H1 (cell line): ENCODE measurements around the gene TRIM71. TPM values are rescaled to one million over a fixed set of nuclear protein-coding genes. Genes with fewer than 3 reads are reported as not detected.

Experiments
- CTCF ChIA-PET: fragments of 300-600 bp; sonication (Branson Sonifier 250); formaldehyde crosslinking; loops from one replicate; lab custom pipeline; 2021; ENCODE audit not compliant: partially characterized antibody; lab: Charles Lee
- POLR2A ChIA-PET: fragments of 300-600 bp; sonication (Branson Sonifier 250); formaldehyde crosslinking; loops from one replicate; lab custom pipeline; 2021; ENCODE audit warnings: inconsistent platforms; ENCODE audit not compliant: partially characterized antibody; lab: Charles Lee
- DNase-seq, 2 experiments: peaks; one replicate each; pipeline versions ENCODE4 v3.0.0 to v3.0.0-alpha.2; 2010 to 2022; ENCODE audit warnings: low spot score in 2 of 2, low read depth in 1 of 2, mixed read lengths in 1 of 2
- FAIRE-seq: peaks from 2 replicates; lab custom pipeline; 2011; peaks lifted over from hg19 to GRCh38; lab: Jason Lieb, UNC
- H2AFZ ChIP-seq: 2 replicates; pipeline ENCODE4 v1.8.1; 2012; ENCODE audit warnings: low read length, inconsistent platforms
- H2AK5ac ChIP-seq: 2 replicates; pipeline ENCODE4 v1.6.1; 2013; ENCODE audit warnings: low read depth, low read length
- H2BK120ac ChIP-seq: replicated peaks from 2 replicates; pipeline ENCODE3; 2013; ENCODE audit warnings: low read depth, low read length, inconsistent platforms
- H2BK12ac ChIP-seq: 2 replicates; pipeline ENCODE4 v1.6.1; 2013; ENCODE audit warnings: low read depth, low read length
- H2BK15ac ChIP-seq: 2 replicates; pipeline ENCODE4 v1.6.1; 2013; ENCODE audit warnings: low read length
- H2BK20ac ChIP-seq: 2 replicates; pipeline ENCODE4 v1.6.1; 2013; ENCODE audit warnings: low read length
- H2BK5ac ChIP-seq: 2 replicates; pipeline ENCODE4 v1.6.1; 2013; ENCODE audit warnings: low read depth, low read length
- H3K14ac ChIP-seq: 2 replicates; pipeline ENCODE4 v1.6.1; 2013; ENCODE audit warnings: inconsistent platforms; ENCODE audit not compliant: insufficient read length
- H3K18ac ChIP-seq: 2 replicates; pipeline ENCODE4 v1.6.1; 2013; ENCODE audit warnings: low read length; ENCODE audit errors: extremely low read depth
- H3K23ac ChIP-seq: 2 replicates; pipeline ENCODE4 v1.6.1; 2013; ENCODE audit warnings: inconsistent platforms; ENCODE audit not compliant: insufficient read length
- H3K23me2 ChIP-seq: 2 replicates; pipeline ENCODE4 v1.6.1; 2013; ENCODE audit warnings: low read depth, low read length
- H3K27ac ChIP-seq: 2 replicates; pipeline ENCODE4 v1.6.1; 2011; ENCODE audit warnings: low read depth, low read length, inconsistent platforms
- H3K27me3 ChIP-seq, 4 experiments: replicated peaks in 1 of 4; 1 replicate in 1 of 4; 2 replicates in 3 of 4; pipeline versions ENCODE4 v1.6.1 to v1.8.1; 2011 to 2013; ENCODE audit warnings: low read length in 3 of 4, mild to moderate bottlenecking in 3 of 4, inconsistent platforms in 2 of 4, mixed read lengths in 2 of 4, moderate library complexity in 1 of 4; ENCODE audit not compliant: control insufficient read depth in 3 of 4, insufficient read depth in 3 of 4; ENCODE audit errors: extremely low read depth in 1 of 4
- H3K36me3 ChIP-seq, 4 experiments: 2 replicates each; pipeline versions ENCODE4 v1.6.1 to v1.8.1; 2011 to 2013; ENCODE audit warnings: mild to moderate bottlenecking in 4 of 4, low read length in 3 of 4, moderate library complexity in 2 of 4, control low read depth in 1 of 4, inconsistent platforms in 1 of 4; ENCODE audit not compliant: insufficient read depth in 4 of 4, control insufficient read depth in 2 of 4
- H3K4ac ChIP-seq: replicated peaks from 2 replicates; pipeline ENCODE3; 2013; ENCODE audit warnings: low read length, low read depth, mixed read lengths, inconsistent platforms; ENCODE audit not compliant: insufficient read length
- H3K4me1 ChIP-seq, 4 experiments: replicated peaks in 1 of 4; 1 replicate in 1 of 4; 2 replicates in 3 of 4; pipeline versions ENCODE4 v1.6.1 to v1.8.1; 2011 to 2013; ENCODE audit warnings: low read length in 3 of 4, inconsistent platforms in 2 of 4, mixed read lengths in 1 of 4; ENCODE audit not compliant: insufficient read depth in 4 of 4, control insufficient read depth in 3 of 4
- H3K4me2 ChIP-seq, 2 experiments: 2 replicates each; pipeline versions ENCODE4 v1.6.1 to v1.8.1; 2011 to 2013; ENCODE audit warnings: low read depth in 2 of 2, low read length in 2 of 2, control low read depth in 1 of 2, inconsistent platforms in 1 of 2, mild to moderate bottlenecking in 1 of 2; ENCODE audit not compliant: insufficient read depth in 1 of 2
- H3K4me3 ChIP-seq, 4 experiments: fragments of 200-600, 300-600 bp in 1 of 4; sonication (generic), shearing (Covaris generic), sonication (Bioruptor Twin) in 1 of 4; 2 replicates each; pipeline versions ENCODE4 v1.5.1 to v1.8.1; 2011 to 2016; ENCODE audit warnings: low read length in 4 of 4, low read depth in 3 of 4, control low read depth in 2 of 4, inconsistent platforms in 2 of 4, mild to moderate bottlenecking in 2 of 4, mixed read lengths in 1 of 4, moderate library complexity in 1 of 4; ENCODE audit not compliant: insufficient read depth in 2 of 4; ENCODE audit errors: extremely low read depth in 1 of 4
- H3K56ac ChIP-seq: replicated peaks from 2 replicates; pipeline ENCODE3; 2013; ENCODE audit warnings: low read depth, mild to moderate bottlenecking, mixed read lengths, low read length, inconsistent platforms; ENCODE audit not compliant: insufficient read length
- H3K79me1 ChIP-seq: 2 replicates; pipeline ENCODE4 v1.6.1; 2013; ENCODE audit warnings: low read depth, low read length, control low read depth
- H3K79me2 ChIP-seq, 2 experiments: 2 replicates each; pipeline versions ENCODE4 v1.6.1 to v1.8.1; 2012 to 2013; ENCODE audit warnings: low read length in 2 of 2, mild to moderate bottlenecking in 2 of 2, inconsistent platforms in 1 of 2; ENCODE audit not compliant: insufficient read depth in 2 of 2, control insufficient read depth in 1 of 2
- H3K9ac ChIP-seq, 4 experiments: replicated peaks in 1 of 4; 1 replicate in 1 of 4; 2 replicates in 3 of 4; pipeline versions ENCODE4 v1.6.1 to v1.8.1; 2011 to 2013; ENCODE audit warnings: low read depth in 3 of 4, low read length in 3 of 4, control low read depth in 2 of 4, mild to moderate bottlenecking in 2 of 4, moderate library complexity in 2 of 4, inconsistent platforms in 1 of 4; ENCODE audit errors: extremely low read depth in 1 of 4
- H3K9me3 ChIP-seq, 2 experiments: 2 replicates each; pipeline versions ENCODE4 v1.6.1 to v1.8.1; 2012 to 2013; ENCODE audit warnings: mild to moderate bottlenecking in 2 of 2, moderate library complexity in 2 of 2, control low read depth in 1 of 2, inconsistent platforms in 1 of 2, low read depth in 1 of 2, low read length in 1 of 2, mixed read lengths in 1 of 2; ENCODE audit not compliant: insufficient read depth in 2 of 2
- H4K20me1 ChIP-seq, 2 experiments: replicated peaks in 1 of 2; 2 replicates each; pipeline versions ENCODE3 to v1.8.1; 2011 to 2013; ENCODE audit warnings: inconsistent platforms in 2 of 2, low read length in 2 of 2, mild to moderate bottlenecking in 1 of 2; ENCODE audit not compliant: insufficient read depth in 2 of 2, control insufficient read depth in 1 of 2
- H4K5ac ChIP-seq: 2 replicates; pipeline ENCODE4 v1.6.1; 2013; ENCODE audit warnings: low read length, low read depth, mixed read lengths, inconsistent platforms; ENCODE audit not compliant: insufficient read length
- H4K8ac ChIP-seq: 2 replicates; pipeline ENCODE4 v1.8.0; 2013; ENCODE audit warnings: mild to moderate bottlenecking, moderate library complexity, low read length, inconsistent platforms; ENCODE audit not compliant: insufficient read depth; ENCODE audit errors: extremely low read depth
- H4K91ac ChIP-seq: replicated peaks from 2 replicates; pipeline ENCODE3; 2013; ENCODE audit warnings: low read length, mixed read lengths, inconsistent platforms; ENCODE audit not compliant: insufficient read length
- JUN ChIP-seq: IDR thresholded peaks from 2 replicates; pipeline ENCODE4 v1.6.1; 2011; ENCODE audit warnings: low read depth, mild to moderate bottlenecking, improper control_type of control experiment, low read length
- KDM4A ChIP-seq: IDR thresholded peaks from one replicate; pipeline ENCODE4 v1.7.1; 2012; ENCODE audit warnings: low read depth, mild to moderate bottlenecking, moderate library complexity, low read length, inconsistent platforms; ENCODE audit not compliant: severe bottlenecking
- NRF1 ChIP-seq: IDR thresholded peaks from 2 replicates; pipeline ENCODE4 v1.6.1; 2011; ENCODE audit warnings: mild to moderate bottlenecking, low read depth, low read length, improper control_type of control experiment
- SP1 ChIP-seq: IDR thresholded peaks from 2 replicates; pipeline ENCODE4 v1.6.1; 2011; ENCODE audit warnings: low read depth, low read length
- SUZ12 ChIP-seq: fragments of 200-600 bp; sonication (generic); IDR thresholded peaks from 2 replicates; pipeline ENCODE4 v1.6.1; 2012; ENCODE audit warnings: mild to moderate bottlenecking, inconsistent platforms, low read length, moderate library complexity, mixed read lengths
- YY1 ChIP-seq: IDR thresholded peaks from 2 replicates; pipeline ENCODE4 v1.6.1; 2011; ENCODE audit warnings: low read depth, mild to moderate bottlenecking, low read length
- WGBS, 2 experiments: shearing (Covaris generic) in 1 of 2; methylation state at CpG; one replicate each; pipeline versions ENCODE4 v1.1.6 to v1.1.7; 2013 to 2015; ENCODE audit warnings: low lambda C conversion rate in 2 of 2, mixed read lengths in 2 of 2, inconsistent platforms in 1 of 2, low coverage in 1 of 2, missing lambda C conversion rate in 1 of 2; ENCODE audit not compliant: insufficient replicate concordance in 2 of 2, insufficient coverage in 1 of 2, insufficient read length in 1 of 2; ENCODE audit errors: extremely low coverage in 1 of 2, missing lambda C conversion rate in 1 of 2; 5-methylcytosine and 5-hydroxymethylcytosine counted together
- polyA plus RNA-seq, 7 experiments: library from polyadenylated mRNA; depleted of rRNA in 3 of 7; stranded (reverse) in 5 of 7; unstranded in 2 of 7; fragments of >200 nt in 5 of 7; fragments of 200-250 nt in 2 of 7; gene quantifications; 1 replicate in 5 of 7; 2 replicates in 1 of 7; 4 replicates in 1 of 7; pipeline versions ENCODE4 v1.2.1 to v1.2.3, GENCODE V29; 2011 to 2013; ENCODE audit warnings: missing spikeins in 2 of 7, mixed read lengths in 2 of 7
- total RNA-seq: library from RNA; stranded (reverse); fragmentation: NEBNext Ultra II Directional; extraction: Animal tissue kit (Norgen Biotek cat#: 25700); gene quantifications from 2 replicates; pipeline ENCODE4 v1.2.1, GENCODE V29; 2021

TRIM71 gene
- total and polyA plus RNA-seq, 2 of the 8 experiments (the other 6 are each of a cell fraction or from before 2014, with no cell fraction given): 53.7 to 293 TPM

DNA sequence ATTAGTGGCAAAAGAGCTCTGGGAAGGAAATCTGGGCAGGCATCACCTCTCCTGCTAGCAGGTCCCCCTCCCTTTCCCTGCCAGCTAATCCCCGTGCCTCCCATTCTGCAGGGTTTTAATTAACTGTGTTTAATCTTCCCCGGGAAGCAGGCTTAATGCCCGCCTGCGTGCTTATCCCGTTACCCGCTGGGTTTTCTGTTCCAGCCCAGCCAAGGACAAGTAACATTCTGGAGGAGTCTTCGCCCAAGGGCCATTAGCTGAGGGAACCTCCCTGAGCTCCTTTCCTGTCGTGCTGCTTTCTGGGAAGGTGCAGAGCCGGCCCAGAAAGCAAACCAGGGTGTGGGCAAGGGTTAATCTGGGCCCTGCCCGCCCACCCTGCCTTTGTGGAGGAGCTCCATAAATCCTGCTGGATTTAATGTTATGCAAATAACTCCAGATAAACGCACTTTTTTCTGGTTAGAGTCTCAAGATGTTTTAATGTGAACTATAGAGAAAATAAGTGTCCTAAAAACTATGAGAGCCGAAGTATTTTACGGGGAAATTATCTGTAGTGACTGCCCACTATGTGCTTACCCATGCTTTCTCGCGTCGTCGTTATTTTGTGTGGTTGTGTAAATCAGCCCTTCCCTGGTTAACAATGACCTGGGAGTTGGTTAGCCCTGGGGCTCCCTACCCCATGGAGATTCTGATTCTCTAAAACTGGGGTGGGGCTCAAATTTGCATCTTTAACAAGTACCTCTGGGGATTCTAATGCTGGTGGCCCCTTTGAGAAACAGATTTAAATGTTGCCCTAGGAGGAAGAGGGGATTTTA, 25.9 kb downstream of the TRIM71 start:
- POLR2A ChIA-PET: interaction anchor here (0.5 to 17.0 kb wide), 19 partner anchors 8 to 311 kb away, joined by 3 to 303 read pairs (median 7); partner anchors contain the start of gene TRIM71
- Histone ChIP-seq H2BK15ac (no peak overlapping the region; the same call in 1 of the 2 replicates), H2BK120ac (no peak overlapping the region), H4K5ac (no peak overlapping the region), H3K79me2 (peaks cover 72 to 98% of the 10 kb centered on the region in 2 experiments), H3K4me3 (peak overlapping the region; percentile 12 to 57 (median 30); a peak in 7 of 8 replicates), H3K14ac (no peak overlapping the region), H3K36me3 (peaks cover 0 to 3% (median 0%) of the 10 kb centered on the region in 4 experiments; a peak in 1 of 8 replicates), H2AK5ac (no peak overlapping the region), H3K56ac (no peak overlapping the region), H3K79me1 (peaks cover 2% of the 10 kb centered on the region), H4K20me1 (peaks cover 29 to 34% of the 10 kb centered on the region in 2 experiments), H2BK20ac (no peak overlapping the region), H3K4ac (no peak overlapping the region), H3K23me2 (peaks cover 2% of the 10 kb centered on the region; the same call in 1 of the 2 replicates), H3K27ac (peak overlapping the region; percentile 53; the same call in 1 of the 2 replicates), H3K9ac (peak overlapping the region in 2 of 4 experiments; percentile 21 to 33; a peak in 4 of 7 replicates), H2BK12ac (0 out of 2 replicates have a peak overlapping the region, but pooled peaks have one; percentile 5), H3K9me3 (no peaks in the 10 kb centered on the region), H3K23ac (no peak overlapping the region), H3K18ac (peak overlapping the region; percentile 91; the same call in 1 of the 2 replicates), H3K4me1 (peaks cover 49 to 68% (median 64%) of the 10 kb centered on the region in 4 experiments), H2AFZ (no peak overlapping the region), H4K8ac (no peak overlapping the region), H3K27me3 (no peaks in the 10 kb centered on the region), H4K91ac (no peak overlapping the region), H2BK5ac (peak overlapping the region; percentile 84), H3K4me2 (peak overlapping the region; percentile 73 to 93)
- DNase-seq: peak; percentile 70 to 74
- CTCF ChIA-PET: interaction anchor here (0.9 to 5.5 kb wide), 12 partner anchors 8 to 60 kb away, joined by 3 to 34 read pairs (median 7); no protein-coding TSS in a partner anchor
- 1% methylated on average over 17 of the region's 17 CpGs; no CpG with 5 or more reads in 1 of the 2 experiments for WGBS, 2 experiments
- FAIRE-seq: peak; percentile 91
- TF ChIP-seq SP1: peak; percentile 26; the same call in 1 of the 2 replicates
- no peak for TF ChIP-seq NRF1
- TF ChIP-seq JUN: no peak
- no peak for TF ChIP-seq SUZ12
- no peak for TF ChIP-seq KDM4A
- peak; percentile 65; the same call in 1 of the 2 replicates for TF ChIP-seq YY1
